ENCODE results near the gene PAEP.

The PAEP gene

DNA sequence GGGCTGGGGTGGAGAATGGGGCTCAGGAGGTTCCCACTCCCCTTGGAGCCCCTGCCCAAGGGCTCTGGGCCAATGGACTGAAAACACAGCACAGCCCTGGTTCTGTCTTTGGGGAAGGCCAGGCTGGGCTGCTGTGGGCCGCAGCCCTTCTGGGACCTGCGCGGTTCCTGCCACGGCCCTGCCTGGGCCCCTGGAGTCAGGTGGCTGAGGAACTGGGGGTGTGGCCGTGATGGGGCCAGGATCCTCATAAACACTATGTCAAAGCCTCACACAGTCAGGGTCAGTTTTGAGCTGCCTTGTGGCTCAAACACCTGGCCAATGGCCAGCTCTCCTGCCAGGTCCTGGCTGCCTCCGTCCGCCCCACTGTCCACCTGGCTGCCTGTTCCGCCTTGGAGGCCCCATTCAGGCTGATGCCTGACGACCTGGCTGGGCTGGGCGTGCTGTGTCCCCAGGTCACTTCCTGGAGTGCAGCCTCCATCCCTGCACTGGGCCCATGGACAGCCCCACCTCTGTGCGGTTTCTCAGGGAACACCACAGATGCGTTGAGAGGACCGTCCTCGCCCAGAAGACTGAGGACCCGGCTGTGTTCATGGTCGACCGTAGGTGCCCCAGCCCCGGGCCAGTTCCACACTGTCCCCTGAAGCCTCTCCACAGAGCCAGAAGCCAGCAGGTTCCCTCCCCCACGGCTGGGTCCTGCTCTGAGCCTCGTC is 27.5 kb downstream of the PAEP start:
- in situ Hi-C loops (cut with HindIII; ENCODE audit: low pct_ligation_motif_present, low sequenced_read_pairs), result no loop called here

DNA sequence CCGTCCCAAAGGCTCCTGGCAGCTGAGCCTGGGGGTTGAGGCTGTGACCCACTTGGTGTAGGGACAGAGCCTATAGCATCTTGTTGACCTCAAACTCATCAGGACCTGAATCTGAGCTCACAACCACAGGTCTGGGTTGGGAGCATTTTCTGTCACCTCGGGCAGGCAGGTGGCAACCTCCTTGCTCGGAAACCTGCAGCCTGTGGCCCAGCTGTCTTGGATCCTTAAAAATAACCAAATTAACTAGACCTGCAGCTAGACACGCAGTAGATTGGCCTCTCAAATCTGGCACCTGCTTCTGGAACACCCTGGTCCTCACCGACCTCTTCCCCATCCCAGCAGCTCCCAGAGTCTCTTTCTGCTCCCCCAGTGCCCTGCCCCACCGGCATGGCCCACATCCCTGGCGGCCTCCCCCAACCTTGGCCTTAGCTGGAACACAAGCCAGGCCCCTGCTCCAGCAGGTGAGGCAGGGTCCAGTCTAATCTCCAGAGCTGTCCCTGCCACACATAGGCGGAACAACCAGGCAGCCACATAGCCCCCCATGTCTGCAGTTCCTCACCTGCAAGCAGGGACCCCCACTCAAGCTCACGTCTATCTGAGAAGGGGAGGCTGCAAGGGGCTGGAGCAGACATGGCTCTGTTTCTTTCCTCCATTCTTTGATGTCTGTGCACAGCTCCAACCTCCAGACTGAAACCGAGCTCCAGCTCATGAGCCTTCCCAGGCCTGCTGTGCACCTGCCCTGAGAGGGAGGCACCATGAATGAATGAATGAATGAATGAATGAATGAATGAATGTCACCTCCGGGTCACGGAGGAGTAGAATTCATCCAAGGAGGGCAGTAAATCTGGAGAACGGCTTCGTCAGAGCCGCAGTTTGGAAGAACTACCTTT is 28.3 kb downstream of the PAEP start:
- H3K27ac ChIP-seq, result no peak overlapping the region
- H3K4me3 ChIP-seq (ENCODE audit: low read depth, low read length), result no peak overlapping the region
- H3K27me3 ChIP-seq (replicated peaks), result no peaks in the 10 kb centered on the region
- in situ Hi-C loops (cut with HindIII; ENCODE audit: low pct_ligation_motif_present, low sequenced_read_pairs), result no loop called here
- TF ChIP-seq, protein P1, sequence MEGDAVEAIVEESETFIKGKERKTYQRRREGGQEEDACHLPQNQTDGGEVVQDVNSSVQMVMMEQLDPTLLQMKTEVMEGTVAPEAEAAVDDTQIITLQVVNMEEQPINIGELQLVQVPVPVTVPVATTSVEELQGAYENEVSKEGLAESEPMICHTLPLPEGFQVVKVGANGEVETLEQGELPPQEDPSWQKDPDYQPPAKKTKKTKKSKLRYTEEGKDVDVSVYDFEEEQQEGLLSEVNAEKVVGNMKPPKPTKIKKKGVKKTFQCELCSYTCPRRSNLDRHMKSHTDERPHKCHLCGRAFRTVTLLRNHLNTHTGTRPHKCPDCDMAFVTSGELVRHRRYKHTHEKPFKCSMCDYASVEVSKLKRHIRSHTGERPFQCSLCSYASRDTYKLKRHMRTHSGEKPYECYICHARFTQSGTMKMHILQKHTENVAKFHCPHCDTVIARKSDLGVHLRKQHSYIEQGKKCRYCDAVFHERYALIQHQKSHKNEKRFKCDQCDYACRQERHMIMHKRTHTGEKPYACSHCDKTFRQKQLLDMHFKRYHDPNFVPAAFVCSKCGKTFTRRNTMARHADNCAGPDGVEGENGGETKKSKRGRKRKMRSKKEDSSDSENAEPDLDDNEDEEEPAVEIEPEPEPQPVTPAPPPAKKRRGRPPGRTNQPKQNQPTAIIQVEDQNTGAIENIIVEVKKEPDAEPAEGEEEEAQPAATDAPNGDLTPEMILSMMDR (IDR thresholded peaks at IDR 0.05; ENCODE audit: low read depth, low read length, missing control alignments), result no peak
- DNase-seq, result no peak
- H3K36me3 ChIP-seq (replicated peaks), result no peaks in the 10 kb centered on the region

More for the DNA sequence above, 27.5 kb downstream of the PAEP start:
- no peak overlapping the region for H3K27ac ChIP-seq
- H3K36me3 ChIP-seq (replicated peaks), result no peaks in the 10 kb centered on the region
- H3K27me3 ChIP-seq (replicated peaks), result no peaks in the 10 kb centered on the region
- no peak overlapping the region for H3K4me3 ChIP-seq (ENCODE audit: low read depth, low read length)
- DNase-seq, result no peak
- TF ChIP-seq, protein P1 (IDR thresholded peaks at IDR 0.05; ENCODE audit: low read depth, low read length, missing control alignments), result no peak

DNA sequence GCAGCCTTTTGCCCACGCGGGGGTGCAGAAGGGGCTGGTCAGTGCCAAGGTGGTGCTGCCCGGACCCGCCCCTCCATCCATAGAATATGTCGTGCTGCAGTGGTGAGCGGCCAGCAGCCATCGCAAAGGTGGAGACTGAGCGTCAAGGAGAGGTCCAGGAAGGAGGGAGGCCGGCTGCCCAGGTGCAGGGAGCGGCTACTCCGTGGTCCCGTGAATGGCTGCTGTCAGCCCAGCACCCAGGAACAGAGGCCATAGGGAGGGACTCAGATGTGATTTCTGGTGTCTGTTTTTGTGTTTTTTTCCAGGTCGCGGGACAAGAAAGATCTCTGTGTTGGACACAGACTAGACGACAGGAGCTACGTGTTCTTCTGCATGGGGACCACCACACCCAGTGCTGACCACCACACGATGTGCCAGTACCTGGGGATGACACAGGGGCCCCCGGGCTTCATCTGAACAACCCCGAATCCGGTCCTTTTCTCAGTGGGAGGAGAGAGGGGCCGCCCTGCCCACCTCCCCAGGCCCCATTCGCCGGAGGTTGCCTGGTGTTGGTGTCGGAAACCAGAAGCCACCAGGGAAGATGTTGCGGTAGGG is 29.0 kb downstream of the PAEP start:
- no peak for DNase-seq
- Histone ChIP-seq H3K27me3 (replicated peaks) (no peaks in the 10 kb centered on the region), H3K4me3 (ENCODE audit: low read depth, low read length) (no peak overlapping the region), H3K27ac (no peak overlapping the region), H3K36me3 (replicated peaks) (no peaks in the 10 kb centered on the region)
- TF ChIP-seq, protein P1 (IDR thresholded peaks at IDR 0.05; ENCODE audit: low read depth, low read length, missing control alignments), result no peak
- in situ Hi-C loops (cut with HindIII; ENCODE audit: low pct_ligation_motif_present, low sequenced_read_pairs), result no loop called here

GRCh38 chr9:135591506-135592330 is 30.2 kb downstream of the PAEP start:
- no peak for DNase-seq
- Histone ChIP-seq H3K27me3 (replicated peaks) (no peaks in the 10 kb centered on the region), H3K36me3 (replicated peaks) (no peaks in the 10 kb centered on the region), H3K4me3 (ENCODE audit: low read depth, low read length) (no peak overlapping the region), H3K27ac (no peak overlapping the region)
- in situ Hi-C loops (cut with HindIII; ENCODE audit: low pct_ligation_motif_present, low sequenced_read_pairs), result no loop called here
- TF ChIP-seq, protein P1 (IDR thresholded peaks at IDR 0.05; ENCODE audit: low read depth, low read length, missing control alignments), result no peak

GRCh38 chr9:135592331-135592590 is 30.7 kb downstream of the PAEP start:
- no peak for DNase-seq
- Histone ChIP-seq H3K27ac (no peak overlapping the region), H3K27me3 (replicated peaks) (no peaks in the 10 kb centered on the region), H3K4me3 (ENCODE audit: low read depth, low read length) (no peak overlapping the region), H3K36me3 (replicated peaks) (no peaks in the 10 kb centered on the region)
- in situ Hi-C loops (cut with HindIII; ENCODE audit: low pct_ligation_motif_present, low sequenced_read_pairs), result no loop called here
- TF ChIP-seq, protein P1 (IDR thresholded peaks at IDR 0.05; ENCODE audit: low read depth, low read length, missing control alignments), result no peak
